Activated B cell treated with CpG ODN at 0.5 μM for 24 hours (primary cell): ENCODE measurements around the gene APOA5. TPM values are rescaled to one million over a fixed set of nuclear protein-coding genes. Genes with fewer than 3 reads are reported as not detected.

Source experiments
- ATAC-seq: fragments of 200-7000 bp; cut with Tn5 transposase; one replicate; pipeline ENCODE4 v1.10.0; 2021; ENCODE audit warnings: low read depth, mild to moderate bottlenecking, moderate library complexity
- CTCF ChIA-PET: fragments of 350-600 bp; sonication (Branson Sonifier 250); formaldehyde crosslinking; loops from one replicate; lab custom pipeline; 2021; ENCODE audit warnings: antibody characterized with exemption; lab: Charles Lee
- POLR2A ChIA-PET: fragments of 350-600 bp; sonication (Branson Sonifier 250); formaldehyde crosslinking; loops from one replicate; lab custom pipeline; 2021; ENCODE audit warnings: antibody characterized with exemption; lab: Charles Lee
- DNase-seq: peaks from one replicate; pipeline ENCODE4 v3.0.0; 2022
- H3K27ac Mint-ChIP-seq: one replicate; pipeline ENCODE4 v1.8.0; 2020; ENCODE audit warnings: mixed read lengths
- H3K27me3 Mint-ChIP-seq: one replicate; pipeline ENCODE4 v1.8.0; 2021; ENCODE audit warnings: mixed read lengths
- H3K36me3 Mint-ChIP-seq: one replicate; pipeline ENCODE4 v1.8.0; 2021; ENCODE audit warnings: low read depth, mixed read lengths
- H3K4me1 Mint-ChIP-seq: one replicate; pipeline ENCODE4 v1.8.0; 2021; ENCODE audit warnings: mixed read lengths
- H3K4me3 Mint-ChIP-seq: one replicate; pipeline ENCODE4 v1.8.0; 2020; ENCODE audit warnings: mild to moderate bottlenecking, mixed read lengths
- H3K9me3 Mint-ChIP-seq: one replicate; pipeline ENCODE4 v1.8.0; 2020; ENCODE audit warnings: mixed read lengths
- intact Hi-C: fragments of 100-400 bp; cut with micrococcal nuclease; formaldehyde crosslinking; loops from one replicate; pipeline ENCODE4 v1.15.1; 2024
- total RNA-seq: library from RNA; stranded (reverse); gene quantifications from 2 replicates; pipeline ENCODE4 v1.2.3, GENCODE V29; 2022
- TF ChIP-seq, protein P1 (sequence below): fragments of 200-600 bp; IDR thresholded peaks from one replicate; pipeline ENCODE4 v1.8.0; 2022; ENCODE audit warnings: antibody characterized with exemption, mild to moderate bottlenecking

The APOA5 gene
- total RNA-seq, 1 donor from 2014 or later: not detected

DNA sequence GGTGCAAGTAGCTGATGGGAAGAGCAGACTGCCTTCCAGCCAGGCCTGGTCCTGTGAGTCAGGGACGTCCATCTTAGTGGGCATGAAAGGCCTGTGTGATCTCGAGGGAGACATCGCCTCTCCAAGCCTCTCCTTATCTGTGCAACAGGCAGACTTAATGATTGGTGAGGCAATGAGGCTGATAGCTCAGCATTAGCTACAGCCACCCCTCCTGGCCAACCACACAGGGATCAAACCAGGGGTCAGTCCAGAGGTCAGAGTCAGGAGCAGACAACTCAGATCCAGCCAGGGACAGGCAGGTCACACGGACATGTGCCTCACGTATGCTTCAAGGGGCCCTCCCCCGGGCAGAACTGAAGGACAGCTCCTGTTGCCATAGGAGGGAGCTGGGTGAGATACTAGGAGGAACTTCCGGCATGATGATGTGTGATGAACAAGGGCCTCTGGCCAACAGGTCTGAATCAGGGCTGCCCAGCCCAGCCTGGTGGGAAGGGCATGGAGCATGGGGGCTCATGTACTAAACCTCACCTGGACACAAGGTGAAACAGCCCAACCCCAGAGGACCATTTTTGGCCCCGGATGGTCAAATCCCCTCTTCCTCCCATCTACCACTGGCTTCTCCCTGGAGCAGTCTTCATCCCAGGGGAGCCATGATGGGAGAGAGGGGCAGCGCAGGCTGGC lies 35.2 kb upstream of the APOA5 start:
- ATAC-seq (no peak), DNase-seq (no peak)
- no peak overlapping the region for H3K4me3 Mint-ChIP-seq
- TF ChIP-seq, protein P1, sequence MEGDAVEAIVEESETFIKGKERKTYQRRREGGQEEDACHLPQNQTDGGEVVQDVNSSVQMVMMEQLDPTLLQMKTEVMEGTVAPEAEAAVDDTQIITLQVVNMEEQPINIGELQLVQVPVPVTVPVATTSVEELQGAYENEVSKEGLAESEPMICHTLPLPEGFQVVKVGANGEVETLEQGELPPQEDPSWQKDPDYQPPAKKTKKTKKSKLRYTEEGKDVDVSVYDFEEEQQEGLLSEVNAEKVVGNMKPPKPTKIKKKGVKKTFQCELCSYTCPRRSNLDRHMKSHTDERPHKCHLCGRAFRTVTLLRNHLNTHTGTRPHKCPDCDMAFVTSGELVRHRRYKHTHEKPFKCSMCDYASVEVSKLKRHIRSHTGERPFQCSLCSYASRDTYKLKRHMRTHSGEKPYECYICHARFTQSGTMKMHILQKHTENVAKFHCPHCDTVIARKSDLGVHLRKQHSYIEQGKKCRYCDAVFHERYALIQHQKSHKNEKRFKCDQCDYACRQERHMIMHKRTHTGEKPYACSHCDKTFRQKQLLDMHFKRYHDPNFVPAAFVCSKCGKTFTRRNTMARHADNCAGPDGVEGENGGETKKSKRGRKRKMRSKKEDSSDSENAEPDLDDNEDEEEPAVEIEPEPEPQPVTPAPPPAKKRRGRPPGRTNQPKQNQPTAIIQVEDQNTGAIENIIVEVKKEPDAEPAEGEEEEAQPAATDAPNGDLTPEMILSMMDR: no peak
- H3K36me3 Mint-ChIP-seq: no peaks in the 10 kb centered on the region
- ChIA-PET POLR2A (no interaction called here), CTCF (no interaction called here)
- no peaks in the 10 kb centered on the region for H3K9me3 Mint-ChIP-seq
- H3K27ac Mint-ChIP-seq: no peak overlapping the region
- intact Hi-C loops: no loop called here
- H3K27me3 Mint-ChIP-seq: peaks cover 5% of the 10 kb centered on the region
- no peaks in the 10 kb centered on the region for H3K4me1 Mint-ChIP-seq

DNA sequence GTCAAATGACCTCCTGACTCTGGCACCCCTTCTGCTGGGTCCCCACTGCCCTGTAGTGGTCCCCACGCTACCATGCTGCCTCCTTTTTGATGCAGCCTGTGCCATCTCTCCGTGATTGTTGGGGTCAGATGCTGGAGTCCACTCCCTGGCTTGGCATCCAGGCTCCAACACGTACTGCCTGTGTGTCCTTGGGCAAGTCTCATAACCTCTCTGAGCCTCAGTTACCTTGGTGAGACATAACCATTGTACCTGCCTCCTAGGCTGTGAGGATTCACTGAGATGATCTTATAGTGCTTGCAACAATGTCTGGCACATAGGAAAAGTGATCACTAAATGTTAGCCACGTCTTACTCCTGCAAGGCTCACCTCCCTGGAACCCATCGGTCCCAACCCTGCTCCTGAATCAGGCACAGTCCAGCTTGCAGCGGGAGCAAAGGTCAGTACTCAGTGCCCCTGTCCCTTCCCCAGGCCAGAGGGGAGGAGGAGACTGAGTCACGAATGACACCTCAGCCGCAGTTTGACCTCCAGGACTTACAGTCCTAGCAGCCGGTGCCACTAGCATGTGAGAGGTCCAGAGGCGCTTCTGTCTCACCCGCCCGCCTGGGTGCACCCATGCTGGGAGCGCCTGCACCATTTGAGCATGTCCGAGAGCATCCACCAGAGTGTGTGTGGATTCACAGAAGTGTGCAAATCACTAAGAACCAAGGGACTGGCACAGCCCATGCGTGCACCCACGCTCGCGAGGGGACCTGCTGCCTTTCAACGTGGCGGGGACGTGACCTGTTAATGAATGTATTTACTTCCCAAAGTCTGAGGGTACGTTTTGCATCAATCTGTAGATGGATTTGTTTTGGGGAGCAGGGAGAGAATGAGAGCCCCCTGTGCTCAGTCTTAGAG lies 34.4 kb upstream of the APOA5 start:
- Mint-ChIP-seq H3K9me3 (no peaks in the 10 kb centered on the region), H3K27ac (no peak overlapping the region), H3K4me3 (no peak overlapping the region), H3K27me3 (peaks cover 5% of the 10 kb centered on the region), H3K36me3 (no peaks in the 10 kb centered on the region), H3K4me1 (no peaks in the 10 kb centered on the region)
- intact Hi-C loops: no loop called here
- TF ChIP-seq, protein P1: no peak
- no peak for ATAC-seq
- CTCF ChIA-PET: no interaction called here
- POLR2A ChIA-PET: no interaction called here
- no peak for DNase-seq

DNA sequence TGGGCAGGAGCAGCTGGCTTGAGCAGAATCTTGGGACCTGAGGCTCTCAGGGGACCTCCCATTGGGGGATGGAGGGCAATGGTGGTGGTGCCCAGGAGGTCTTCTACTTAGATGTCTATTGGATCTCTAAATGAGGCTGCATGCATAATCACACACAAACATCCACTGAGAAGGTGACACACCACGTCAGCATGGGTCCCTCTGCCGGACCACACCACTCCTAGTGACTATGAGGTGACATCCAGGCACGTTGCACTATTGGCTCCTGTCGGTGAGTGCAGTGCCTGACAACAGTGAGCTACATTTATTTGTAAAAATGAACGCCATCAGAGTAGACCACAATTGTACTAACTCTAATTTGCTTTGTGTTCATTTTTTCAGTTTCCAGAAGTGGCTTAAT lies 33.8 kb upstream of the APOA5 start:
- H3K4me3 Mint-ChIP-seq: no peak overlapping the region
- DNase-seq: no peak
- H3K27me3 Mint-ChIP-seq: peaks cover 3% of the 10 kb centered on the region
- POLR2A ChIA-PET: no interaction called here
- intact Hi-C loops: no loop called here
- H3K4me1 Mint-ChIP-seq: no peaks in the 10 kb centered on the region
- CTCF ChIA-PET: no interaction called here
- TF ChIP-seq, protein P1: no peak
- H3K9me3 Mint-ChIP-seq: no peaks in the 10 kb centered on the region
- no peaks in the 10 kb centered on the region for H3K36me3 Mint-ChIP-seq
- ATAC-seq: no peak
- H3K27ac Mint-ChIP-seq: no peak overlapping the region

DNA sequence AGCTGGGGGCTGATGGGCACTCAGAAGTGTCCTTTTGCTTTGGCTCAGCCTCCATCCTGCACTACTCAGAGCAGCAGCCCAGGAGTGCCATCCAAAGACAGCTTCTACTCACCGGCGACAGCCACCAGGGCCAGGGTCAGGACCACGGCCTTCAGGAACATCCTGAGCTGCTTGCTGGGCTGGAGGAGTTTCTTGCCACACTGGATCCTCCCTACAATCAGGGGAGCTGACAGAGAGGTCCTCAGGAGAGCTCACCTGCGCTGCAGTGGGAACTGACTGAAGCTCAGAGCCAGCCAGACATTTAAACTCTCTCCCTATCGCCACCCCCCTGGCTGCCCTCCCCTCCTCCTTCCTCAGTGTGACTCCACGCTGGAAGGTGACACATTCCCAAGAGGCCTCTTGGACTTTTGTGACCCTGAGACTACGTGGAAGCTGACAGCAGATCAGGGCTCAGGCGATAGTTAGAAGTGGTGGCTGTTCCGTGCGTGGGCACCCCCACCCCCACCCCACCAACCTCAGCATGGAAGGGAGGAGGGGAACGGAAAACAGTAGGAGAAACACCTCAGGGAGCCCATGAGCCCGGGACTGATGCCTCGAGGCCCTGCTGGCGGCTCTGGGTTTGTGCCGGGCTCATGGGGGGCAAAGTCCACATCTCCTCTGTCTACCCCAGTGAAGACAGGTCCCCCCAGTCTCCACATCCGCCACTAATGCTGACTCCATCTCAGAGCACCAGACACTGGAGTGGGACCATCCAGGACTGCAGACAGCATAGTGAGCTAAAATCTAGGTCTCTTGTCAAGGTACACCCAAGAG lies 31.6 kb upstream of the APOA5 start, which contains the start of gene APOA4:
Gene APOA4, minus strand, starts transcription at position 274 of the 813 bp plus-strand sequence. Its CDS starts 113 bp downstream, at position 161.
- TF ChIP-seq, protein P1: no peak
- no peak for ATAC-seq
- DNase-seq: no peak
- Mint-ChIP-seq H3K36me3 (no peaks in the 10 kb centered on the region), H3K9me3 (no peaks in the 10 kb centered on the region), H3K27ac (no peak within 1 kb of the TSS), H3K27me3 (peaks cover 3% of the 10 kb centered on the region), H3K4me3 (no peak within 1 kb of the TSS), H3K4me1 (no peaks in the 10 kb centered on the region)
- CTCF ChIA-PET: no interaction called here
- intact Hi-C loops: no loop called here
- POLR2A ChIA-PET: no interaction called here
